ENCODE data around the gene EXTL2.
"Not testable (repeated sequence)": the region's sequence is repeated elsewhere in the genome, so short reads cannot be mapped to it uniquely, and the experiment has no call there.

The EXTL2 gene

DNA sequence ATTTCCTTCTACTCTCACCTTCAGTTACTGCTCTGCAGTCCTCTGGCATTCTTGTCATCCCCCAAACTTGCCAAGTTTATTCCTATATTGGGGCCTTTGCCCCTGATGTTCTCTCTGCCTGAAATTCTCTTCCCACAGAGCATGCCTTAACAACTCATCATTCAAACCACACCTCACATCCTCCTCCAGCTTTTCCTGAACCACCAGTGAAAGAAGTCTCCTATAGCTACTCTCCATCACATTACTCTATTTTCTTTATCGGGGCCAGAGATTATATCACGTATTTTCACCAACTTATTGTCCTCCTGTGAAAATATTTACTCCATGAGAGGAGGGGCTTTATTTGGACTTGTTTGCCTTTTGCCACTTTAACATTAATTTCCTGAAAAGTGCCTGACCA, 32.1 kb downstream of the EXTL2 start:
- H3K4me3 ChIP-seq (ENCODE audit: low read depth in 1 of 2, low read length in 1 of 2), result no peak overlapping the region
- H3K27me3 ChIP-seq, result no peaks in the 10 kb centered on the region
- TF ChIP-seq, protein P1, sequence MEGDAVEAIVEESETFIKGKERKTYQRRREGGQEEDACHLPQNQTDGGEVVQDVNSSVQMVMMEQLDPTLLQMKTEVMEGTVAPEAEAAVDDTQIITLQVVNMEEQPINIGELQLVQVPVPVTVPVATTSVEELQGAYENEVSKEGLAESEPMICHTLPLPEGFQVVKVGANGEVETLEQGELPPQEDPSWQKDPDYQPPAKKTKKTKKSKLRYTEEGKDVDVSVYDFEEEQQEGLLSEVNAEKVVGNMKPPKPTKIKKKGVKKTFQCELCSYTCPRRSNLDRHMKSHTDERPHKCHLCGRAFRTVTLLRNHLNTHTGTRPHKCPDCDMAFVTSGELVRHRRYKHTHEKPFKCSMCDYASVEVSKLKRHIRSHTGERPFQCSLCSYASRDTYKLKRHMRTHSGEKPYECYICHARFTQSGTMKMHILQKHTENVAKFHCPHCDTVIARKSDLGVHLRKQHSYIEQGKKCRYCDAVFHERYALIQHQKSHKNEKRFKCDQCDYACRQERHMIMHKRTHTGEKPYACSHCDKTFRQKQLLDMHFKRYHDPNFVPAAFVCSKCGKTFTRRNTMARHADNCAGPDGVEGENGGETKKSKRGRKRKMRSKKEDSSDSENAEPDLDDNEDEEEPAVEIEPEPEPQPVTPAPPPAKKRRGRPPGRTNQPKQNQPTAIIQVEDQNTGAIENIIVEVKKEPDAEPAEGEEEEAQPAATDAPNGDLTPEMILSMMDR (IDR thresholded peaks at IDR 0.05), result no peak
- H3K27ac ChIP-seq, result no peak overlapping the region
- no peaks in the 10 kb centered on the region for H3K9me3 ChIP-seq
- H3K36me3 ChIP-seq, result no peaks in the 10 kb centered on the region
- no peaks in the 10 kb centered on the region for H3K4me1 ChIP-seq (ENCODE audit: control insufficient read depth in 1 of 2, insufficient read depth in 1 of 2, low read depth in 1 of 2, low read length in 1 of 2)

DNA sequence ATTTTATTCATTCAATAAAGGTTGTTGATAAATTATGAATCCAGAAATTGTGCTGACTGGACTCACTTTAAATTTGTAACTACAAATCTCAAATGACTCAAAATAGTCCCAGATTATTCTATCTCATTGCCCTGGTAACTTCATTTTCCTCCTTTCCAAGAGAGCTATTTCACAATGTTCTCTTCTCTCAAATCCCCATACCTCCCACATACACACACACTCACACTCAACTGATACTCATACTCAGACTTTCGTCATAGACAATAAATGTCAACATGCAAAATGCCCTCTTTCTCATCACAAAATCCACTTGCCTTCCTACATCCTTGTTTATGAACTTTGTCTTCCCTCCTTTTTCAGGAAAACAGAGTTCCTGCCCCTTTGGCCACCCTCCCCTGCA, 33.3 kb downstream of the EXTL2 start:
- Histone ChIP-seq H3K9me3 (no peaks in the 10 kb centered on the region), H3K4me3 (ENCODE audit: low read depth in 1 of 2, low read length in 1 of 2) (no peak overlapping the region)
- TF ChIP-seq, protein P1 (IDR thresholded peaks at IDR 0.05), result no peak

DNA sequence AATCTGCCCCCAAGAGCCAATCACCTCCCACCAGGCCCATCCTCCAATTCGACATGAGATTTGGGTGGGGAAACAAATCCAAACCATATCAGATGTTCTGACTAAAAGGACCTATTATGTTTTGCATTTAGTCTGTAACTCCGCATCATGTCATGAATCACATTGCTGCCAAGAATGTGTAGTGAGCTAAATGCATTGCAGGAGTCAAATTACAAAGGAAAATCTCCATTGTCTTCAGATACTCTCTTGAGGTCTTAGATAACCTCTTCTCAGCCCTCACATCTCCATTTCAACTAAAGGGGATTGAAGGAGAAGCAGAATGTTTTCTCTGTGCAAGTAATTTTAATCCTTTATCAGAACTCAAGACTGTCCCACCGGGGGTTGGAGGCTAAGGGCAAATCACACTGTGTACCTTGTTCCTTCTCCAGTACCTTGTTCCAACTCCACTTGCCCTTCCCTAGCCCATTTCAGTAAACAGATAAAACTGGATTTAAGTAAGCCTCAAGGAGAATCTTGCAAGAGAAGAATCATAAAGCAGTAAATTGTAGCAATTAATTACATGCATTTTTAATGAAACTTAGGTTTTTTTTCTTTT, 34.1 kb downstream of the EXTL2 start:
- Histone ChIP-seq H3K4me3 (ENCODE audit: low read depth in 1 of 2, low read length in 1 of 2) (no peak overlapping the region), H3K27me3 (no peaks in the 10 kb centered on the region), H3K36me3 (no peaks in the 10 kb centered on the region), H3K9me3 (no peaks in the 10 kb centered on the region), H3K27ac (no peak overlapping the region), H3K4me1 (ENCODE audit: control insufficient read depth in 1 of 2, insufficient read depth in 1 of 2, low read depth in 1 of 2, low read length in 1 of 2) (no peaks in the 10 kb centered on the region)
- TF ChIP-seq, protein P1 (IDR thresholded peaks at IDR 0.05), result no peak

More for the DNA sequence above, 33.3 kb downstream of the EXTL2 start:
- H3K27ac ChIP-seq, result no peak overlapping the region
- no peaks in the 10 kb centered on the region for H3K4me1 ChIP-seq (ENCODE audit: control insufficient read depth in 1 of 2, insufficient read depth in 1 of 2, low read depth in 1 of 2, low read length in 1 of 2)
- H3K36me3 ChIP-seq, result no peaks in the 10 kb centered on the region
- no peaks in the 10 kb centered on the region for H3K27me3 ChIP-seq

DNA sequence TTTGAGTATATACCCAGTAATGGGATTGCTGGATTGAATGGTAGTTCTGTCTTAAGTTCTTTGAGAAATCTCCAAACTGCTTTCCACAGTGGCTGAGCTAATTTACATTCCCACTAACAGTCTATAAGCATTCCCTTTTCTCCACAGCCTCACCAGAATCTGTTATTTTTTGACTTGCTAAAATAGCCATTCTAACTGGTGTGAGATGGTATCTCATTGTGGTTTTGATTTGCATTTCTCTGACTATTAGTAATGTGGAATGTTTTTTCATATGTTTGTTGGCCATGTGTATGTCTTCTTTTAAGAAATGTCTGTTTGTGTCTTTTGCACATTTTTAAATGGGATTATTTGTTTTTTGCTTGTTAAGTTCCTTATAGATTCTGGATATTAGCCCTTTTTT, 39.5 kb downstream of the EXTL2 start:
- not testable (repeated sequence) for H3K9me3 ChIP-seq; H3K27ac ChIP-seq; H3K4me1 ChIP-seq (ENCODE audit: control insufficient read depth in 1 of 2, insufficient read depth in 1 of 2, low read depth in 1 of 2, low read length in 1 of 2); H3K36me3 ChIP-seq; H3K27me3 ChIP-seq; H3K4me3 ChIP-seq (ENCODE audit: low read depth in 1 of 2, low read length in 1 of 2)

DNA sequence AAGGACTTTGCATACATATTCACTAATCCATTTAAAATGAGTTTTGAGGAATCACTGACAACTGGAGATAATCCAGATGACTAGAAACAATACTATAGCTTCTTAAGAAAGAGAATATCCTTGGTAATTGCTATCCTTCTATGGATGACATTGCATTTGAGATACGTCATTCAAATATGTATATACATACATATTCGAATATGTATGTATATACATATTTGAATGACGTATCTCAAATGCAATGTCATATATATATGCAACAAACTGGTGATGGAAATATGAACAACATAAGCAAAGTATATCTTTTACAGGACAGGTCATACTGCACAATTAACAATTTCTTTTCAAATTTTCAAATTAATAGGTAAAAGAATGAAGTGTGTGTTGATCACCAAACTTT, 41.7 kb downstream of the EXTL2 start:
- Histone ChIP-seq H3K27ac (no peak overlapping the region), H3K9me3 (no peaks in the 10 kb centered on the region), H3K27me3 (no peaks in the 10 kb centered on the region), H3K4me1 (ENCODE audit: control insufficient read depth in 1 of 2, insufficient read depth in 1 of 2, low read depth in 1 of 2, low read length in 1 of 2) (no peaks in the 10 kb centered on the region), H3K36me3 (no peaks in the 10 kb centered on the region), H3K4me3 (ENCODE audit: low read depth in 1 of 2, low read length in 1 of 2) (no peak overlapping the region)
- TF ChIP-seq, protein P1 (IDR thresholded peaks at IDR 0.05), result no peak

DNA sequence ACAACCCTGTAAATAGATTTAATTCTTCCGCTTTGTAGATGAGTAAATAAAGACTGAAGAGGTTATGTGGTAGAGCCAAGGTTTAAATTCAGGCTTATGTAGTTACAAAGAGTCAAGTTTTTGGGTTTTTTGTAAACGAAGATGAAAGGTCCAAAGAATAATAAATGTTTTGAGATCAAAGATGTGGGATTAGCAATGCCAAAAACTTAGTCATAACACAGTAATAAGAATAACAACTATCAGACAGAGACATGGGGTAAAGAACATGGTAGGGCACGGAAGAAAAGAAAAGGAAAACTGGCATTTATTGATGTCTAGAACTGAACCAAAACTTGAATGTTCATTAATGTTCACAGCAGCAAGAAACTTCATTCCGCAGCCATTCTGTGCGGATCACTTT, 42.9 kb downstream of the EXTL2 start:
- H3K36me3 ChIP-seq, result no peaks in the 10 kb centered on the region
- no peaks in the 10 kb centered on the region for H3K27me3 ChIP-seq
- no peaks in the 10 kb centered on the region for H3K4me1 ChIP-seq (ENCODE audit: control insufficient read depth in 1 of 2, insufficient read depth in 1 of 2, low read depth in 1 of 2, low read length in 1 of 2)
- H3K4me3 ChIP-seq (ENCODE audit: low read depth in 1 of 2, low read length in 1 of 2), result no peak overlapping the region
- H3K27ac ChIP-seq, result no peak overlapping the region
- H3K9me3 ChIP-seq, result no peaks in the 10 kb centered on the region
- TF ChIP-seq, protein P1 (IDR thresholded peaks at IDR 0.05), result no peak

All from neutrophil (primary cell).